Right atrium auricular region (tissue), 2 donors: Measurements from ENCODE around the gene GOLGA6L9. TPM values are rescaled to one million over a fixed set of nuclear protein-coding genes. Genes with fewer than 3 reads are reported as not detected.
A peak's percentile ranks its signal among the peaks of the same experiment; 100 is the strongest.
"Not testable (repeated sequence)": the region's sequence is repeated elsewhere in the genome, so short reads cannot be mapped to it uniquely, and the experiment has no call there.

Source experiments
- DNase-seq: peaks from one replicate; pipeline ENCODE4 v3.0.0-alpha.2; 2019; ENCODE audit warnings: low spot score
- H3K27ac ChIP-seq, 2 donors: fragments of 200-600 bp; sonication (generic); 1 replicate in 1 of 2; 2 replicates in 1 of 2; pipeline ENCODE4 v1.5.1; 2016 to 2019
- H3K27me3 ChIP-seq, 2 donors: fragments of 200-600 bp; sonication (generic); one replicate each; pipeline versions ENCODE4 v1.5.1 to v1.6.0; 2017 to 2019
- H3K36me3 ChIP-seq: fragments of 200-600 bp; sonication (generic); one replicate; pipeline ENCODE4 v1.5.1; 2016
- H3K4me1 ChIP-seq, 2 donors: fragments of 200-600 bp; sonication (generic); one replicate each; pipeline versions ENCODE4 v1.5.1 to v1.6.0; 2017 to 2019
- H3K4me3 ChIP-seq, 2 donors: fragments of 200-600 bp; sonication (generic); 1 replicate in 1 of 2; 2 replicates in 1 of 2; pipeline ENCODE4 v1.5.1; 2017 to 2019; ENCODE audit warnings: mild to moderate bottlenecking in 1 of 2, moderate library complexity in 1 of 2
- H3K9me3 ChIP-seq, 2 donors: fragments of 200-600 bp; sonication (generic); one replicate each; pipeline ENCODE4 v1.5.1; 2019
- CTCF ChIP-seq, 2 donors: fragments of 200-600 bp; sonication (generic); IDR thresholded peaks; one replicate each; pipeline ENCODE4 v1.5.1; 2019; ENCODE audit warnings: antibody characterized with exemption in 2 of 2
- total RNA-seq, 2 donors: library from RNA; depleted of rRNA; stranded (reverse); fragments of >200 nt; gene quantifications; one replicate each; pipeline ENCODE4 v1.1.0, GENCODE V29; 2016

Gene GOLGA6L9
- total RNA-seq, 2 donors from 2014 or later = 0.63 to 1.0 TPM

GRCh38 chr15:82406211-82406610, 23.4 kb upstream of the GOLGA6L9 start:
- DNase-seq, H3K27me3 ChIP-seq, H3K9me3 ChIP-seq, H3K27ac ChIP-seq, H3K4me1 ChIP-seq, H3K36me3 ChIP-seq, H3K4me3 ChIP-seq: not testable (repeated sequence)

- H3K9me3 ChIP-seq, H3K36me3 ChIP-seq, H3K4me3 ChIP-seq, DNase-seq, H3K27ac ChIP-seq, H3K27me3 ChIP-seq, H3K4me1 ChIP-seq: not testable (repeated sequence)
Observed at GRCh38 chr15:82410306-82410705, 19.3 kb upstream of the GOLGA6L9 start.

- H3K27ac ChIP-seq = not testable (repeated sequence)
Observed at GRCh38 chr15:82411595-82411994, 18.0 kb upstream of the GOLGA6L9 start.

GRCh38 chr15:82414525-82415191, 15.0 kb upstream of the GOLGA6L9 start:
- H3K4me1 ChIP-seq, H3K36me3 ChIP-seq, H3K27ac ChIP-seq, H3K27me3 ChIP-seq, DNase-seq, H3K9me3 ChIP-seq, H3K4me3 ChIP-seq: not testable (repeated sequence)

More at GRCh38 chr15:82411595-82411994, 18.0 kb upstream of the GOLGA6L9 start:
- not testable (repeated sequence) for H3K4me1 ChIP-seq, H3K27me3 ChIP-seq, H3K9me3 ChIP-seq, H3K4me3 ChIP-seq, H3K36me3 ChIP-seq, DNase-seq

- not testable (repeated sequence) for H3K4me3 ChIP-seq, H3K27me3 ChIP-seq, H3K36me3 ChIP-seq, H3K27ac ChIP-seq, H3K9me3 ChIP-seq, DNase-seq, H3K4me1 ChIP-seq
Observed at GRCh38 chr15:82420516-82420915, 9.1 kb upstream of the GOLGA6L9 start.

GRCh38 chr15:82420966-82421365, 8.7 kb upstream of the GOLGA6L9 start:
- H3K36me3 ChIP-seq, H3K9me3 ChIP-seq, H3K4me1 ChIP-seq, H3K27ac ChIP-seq, DNase-seq, H3K27me3 ChIP-seq, H3K4me3 ChIP-seq: not testable (repeated sequence)

- not testable (repeated sequence) for H3K9me3 ChIP-seq, H3K27ac ChIP-seq, H3K36me3 ChIP-seq, DNase-seq, H3K27me3 ChIP-seq, H3K4me1 ChIP-seq, H3K4me3 ChIP-seq
Observed at GRCh38 chr15:82427117-82427516, 2.5 kb upstream of the GOLGA6L9 start.

- DNase-seq = peak; percentile 52
- not testable (repeated sequence) for H3K9me3 ChIP-seq, H3K4me1 ChIP-seq, H3K36me3 ChIP-seq, H3K27me3 ChIP-seq
- peak overlapping the region; percentile 34 to 49 for H3K4me3 ChIP-seq
- peak overlapping the region; percentile 58 to 64 for H3K27ac ChIP-seq
Observed at GRCh38 chr15:82445420-82445819, 15.8 kb downstream of the GOLGA6L9 start.

GRCh38 chr15:82457336-82457735, 27.7 kb downstream of the GOLGA6L9 start:
- H3K36me3 ChIP-seq, H3K27me3 ChIP-seq, H3K4me1 ChIP-seq, DNase-seq, H3K27ac ChIP-seq, H3K4me3 ChIP-seq, H3K9me3 ChIP-seq: not testable (repeated sequence)

GRCh38 chr15:82465629-82466028, 36.0 kb downstream of the GOLGA6L9 start:
- not testable (repeated sequence) for DNase-seq, H3K36me3 ChIP-seq, H3K27me3 ChIP-seq, H3K4me1 ChIP-seq, H3K4me3 ChIP-seq, H3K9me3 ChIP-seq, H3K27ac ChIP-seq

- not testable (repeated sequence) for H3K36me3 ChIP-seq, H3K4me1 ChIP-seq, DNase-seq, H3K27me3 ChIP-seq, H3K4me3 ChIP-seq, H3K27ac ChIP-seq, H3K9me3 ChIP-seq
- peak; percentile 11 to 40 for TF ChIP-seq CTCF (IDR thresholded peaks at IDR 0.05)
Observed at GRCh38 chr15:82468205-82468604, 38.6 kb downstream of the GOLGA6L9 start.

- not testable (repeated sequence) for DNase-seq
Observed at GRCh38 chr15:82469381-82469780, 39.8 kb downstream of the GOLGA6L9 start.

GRCh38 chr15:82472269-82472982, 42.8 kb downstream of the GOLGA6L9 start:
- H3K27ac ChIP-seq, H3K4me3 ChIP-seq, H3K36me3 ChIP-seq, H3K27me3 ChIP-seq, H3K9me3 ChIP-seq, DNase-seq, H3K4me1 ChIP-seq: not testable (repeated sequence)

More at GRCh38 chr15:82469381-82469780, 39.8 kb downstream of the GOLGA6L9 start:
- H3K27ac ChIP-seq, H3K4me3 ChIP-seq, H3K4me1 ChIP-seq, H3K36me3 ChIP-seq, H3K9me3 ChIP-seq, H3K27me3 ChIP-seq: not testable (repeated sequence)

GRCh38 chr15:82474596-82475325, 45.1 kb downstream of the GOLGA6L9 start:
- H3K9me3 ChIP-seq, H3K4me1 ChIP-seq, H3K27ac ChIP-seq, H3K4me3 ChIP-seq, H3K36me3 ChIP-seq, DNase-seq, H3K27me3 ChIP-seq: not testable (repeated sequence)
